ENCODE measurements around the gene CYP4F8. TPM values are rescaled to one million over a fixed set of nuclear protein-coding genes. Genes with fewer than 3 reads are reported as not detected.

The CYP4F8 gene
- total and polyA plus RNA-seq, 9 of the 15 experiments (the other 6 are each of a cell fraction or from before 2014, with no cell fraction given), result not detected

DNA sequence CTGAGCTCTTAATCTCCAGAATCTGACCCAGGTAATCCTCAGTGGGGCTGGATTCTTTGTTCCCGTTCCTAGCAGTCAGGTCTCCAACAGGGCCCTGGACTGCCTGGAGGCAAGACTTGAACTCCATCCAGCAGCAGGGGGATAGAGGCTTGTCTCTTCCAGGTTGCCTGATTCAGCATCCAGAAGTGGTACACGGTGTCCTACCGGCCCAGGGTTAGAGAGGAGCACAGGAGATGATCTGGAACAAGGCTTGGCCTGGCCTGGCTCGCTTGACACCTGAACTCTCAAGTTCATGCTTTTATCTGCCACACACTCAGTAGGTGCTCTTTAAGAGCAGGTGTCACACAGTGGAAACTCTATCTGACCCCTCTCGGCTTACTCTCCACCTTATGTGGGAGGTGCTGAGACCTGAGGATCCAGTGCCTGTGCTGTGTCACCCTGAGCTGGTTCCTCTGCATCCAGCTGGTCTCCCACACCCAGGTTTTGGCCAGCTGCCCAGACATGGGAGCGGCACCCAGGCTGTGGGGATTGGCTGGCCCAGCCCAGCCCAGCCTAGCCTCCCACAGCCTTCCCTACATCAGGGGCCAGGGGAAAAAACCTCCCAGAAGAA is 25.4 kb downstream of the CYP4F8 start, which contains the start of gene CYP4F3 (continued):
- TF ChIP-seq, protein P1, sequence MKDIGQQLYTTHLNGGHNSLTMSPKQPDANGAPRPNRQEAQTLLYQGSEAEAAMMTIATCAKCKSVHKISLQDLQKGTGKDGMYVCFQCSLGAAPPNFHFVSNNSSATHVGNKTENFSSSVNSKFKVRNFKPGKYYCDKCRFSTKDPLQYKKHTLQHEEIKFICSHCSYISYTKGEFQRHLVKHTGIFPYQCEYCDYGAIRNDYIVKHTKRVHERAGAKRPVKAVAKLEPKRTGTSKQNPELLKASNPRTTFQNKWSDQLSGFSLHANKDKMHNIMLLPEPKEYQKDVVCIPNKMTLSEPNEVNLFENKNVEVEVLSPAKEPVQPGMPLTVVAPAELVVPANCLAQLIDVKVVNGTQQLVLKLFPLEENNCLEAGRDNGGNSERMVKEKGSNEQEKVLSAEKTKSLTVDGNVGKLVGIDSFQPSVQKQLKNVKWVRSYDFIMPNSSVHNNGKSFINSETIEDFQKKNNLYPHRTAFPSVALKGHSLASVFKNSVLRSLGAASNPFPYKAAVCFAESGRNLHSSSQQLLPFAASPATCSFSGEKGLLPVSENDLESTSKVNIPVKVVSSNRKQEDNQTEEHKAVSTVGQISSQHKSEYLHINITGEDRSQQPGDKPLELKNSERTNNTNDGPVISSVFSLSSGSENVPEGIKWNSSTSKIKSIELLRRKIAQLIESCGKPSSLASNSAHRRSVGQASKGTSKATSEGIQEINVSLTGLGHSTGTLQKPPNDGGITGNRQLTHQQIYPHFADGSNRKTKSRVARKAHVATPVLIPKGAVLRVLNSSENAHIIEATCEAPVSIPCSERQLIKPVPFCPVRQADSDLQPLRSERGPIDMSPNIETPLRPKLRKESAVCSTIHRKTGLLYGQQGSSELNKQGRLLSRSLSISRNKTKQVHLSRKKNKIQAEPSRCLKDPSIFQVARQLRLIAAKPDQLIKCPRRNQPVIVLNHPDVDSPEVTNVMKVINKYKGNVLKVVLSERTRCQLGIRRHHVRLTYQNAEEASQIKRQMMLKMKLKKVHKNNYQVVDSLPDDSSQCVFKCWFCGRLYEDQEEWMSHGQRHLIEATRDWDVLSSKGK (CRISPR knock-in tag; IDR thresholded peaks at IDR 0.05), result no peak
- TF ChIP-seq NBN (IDR thresholded peaks at IDR 0.05; ENCODE audit: low read depth) (no peak), NFE2 (IDR thresholded peaks at IDR 0.05; ENCODE audit: low read depth) (peak; percentile 91), NFYB (IDR thresholded peaks at IDR 0.05; ENCODE audit: extremely low read depth, insufficient read length) (peak; percentile 71), RCOR1 (IDR thresholded peaks at IDR 0.05; ENCODE audit: borderline replicate concordance in 1 of 2, low read depth in 2 of 2, low read length in 2 of 2) (peak in 1 of 2 experiments; percentile 41; a peak in 1 of 4 replicates), ZNF707 (CRISPR knock-in tag; conservative IDR thresholded peaks at IDR 0.05) (no peak), MYNN (IDR thresholded peaks at IDR 0.05) (peak; percentile 86), MYNN (CRISPR knock-in tag; IDR thresholded peaks at IDR 0.05) (no peak), SMARCA4 (IDR thresholded peaks at IDR 0.05) (peak; percentile 34; the same call in 1 of the 2 replicates), ZKSCAN1 (IDR thresholded peaks at IDR 0.05; ENCODE audit: low read depth, low read length) (peak; percentile 88), ARID1B (IDR thresholded peaks at IDR 0.05) (peak; percentile 68), CTBP1 (IDR thresholded peaks at IDR 0.05; ENCODE audit: borderline replicate concordance) (peak; percentile 88), MAFK (IDR thresholded peaks at IDR 0.05; ENCODE audit: low read length) (peak; percentile 75), KDM2B (CRISPR knock-in tag; IDR thresholded peaks at IDR 0.05) (no peak), MAFG (tag; conservative IDR thresholded peaks at IDR 0.05) (peak; percentile 72)
- TF ChIP-seq, protein P2, sequence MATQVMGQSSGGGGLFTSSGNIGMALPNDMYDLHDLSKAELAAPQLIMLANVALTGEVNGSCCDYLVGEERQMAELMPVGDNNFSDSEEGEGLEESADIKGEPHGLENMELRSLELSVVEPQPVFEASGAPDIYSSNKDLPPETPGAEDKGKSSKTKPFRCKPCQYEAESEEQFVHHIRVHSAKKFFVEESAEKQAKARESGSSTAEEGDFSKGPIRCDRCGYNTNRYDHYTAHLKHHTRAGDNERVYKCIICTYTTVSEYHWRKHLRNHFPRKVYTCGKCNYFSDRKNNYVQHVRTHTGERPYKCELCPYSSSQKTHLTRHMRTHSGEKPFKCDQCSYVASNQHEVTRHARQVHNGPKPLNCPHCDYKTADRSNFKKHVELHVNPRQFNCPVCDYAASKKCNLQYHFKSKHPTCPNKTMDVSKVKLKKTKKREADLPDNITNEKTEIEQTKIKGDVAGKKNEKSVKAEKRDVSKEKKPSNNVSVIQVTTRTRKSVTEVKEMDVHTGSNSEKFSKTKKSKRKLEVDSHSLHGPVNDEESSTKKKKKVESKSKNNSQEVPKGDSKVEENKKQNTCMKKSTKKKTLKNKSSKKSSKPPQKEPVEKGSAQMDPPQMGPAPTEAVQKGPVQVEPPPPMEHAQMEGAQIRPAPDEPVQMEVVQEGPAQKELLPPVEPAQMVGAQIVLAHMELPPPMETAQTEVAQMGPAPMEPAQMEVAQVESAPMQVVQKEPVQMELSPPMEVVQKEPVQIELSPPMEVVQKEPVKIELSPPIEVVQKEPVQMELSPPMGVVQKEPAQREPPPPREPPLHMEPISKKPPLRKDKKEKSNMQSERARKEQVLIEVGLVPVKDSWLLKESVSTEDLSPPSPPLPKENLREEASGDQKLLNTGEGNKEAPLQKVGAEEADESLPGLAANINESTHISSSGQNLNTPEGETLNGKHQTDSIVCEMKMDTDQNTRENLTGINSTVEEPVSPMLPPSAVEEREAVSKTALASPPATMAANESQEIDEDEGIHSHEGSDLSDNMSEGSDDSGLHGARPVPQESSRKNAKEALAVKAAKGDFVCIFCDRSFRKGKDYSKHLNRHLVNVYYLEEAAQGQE (IDR thresholded peaks at IDR 0.05; ENCODE audit: borderline replicate concordance), result peak; percentile 59
- TF ChIP-seq, protein P2 (CRISPR knock-in tag; IDR thresholded peaks at IDR 0.05; ENCODE audit: low read depth), result no peak
